ENCODE measurements around the gene SOX12. TPM values are rescaled to one million over a fixed set of nuclear protein-coding genes. Genes with fewer than 3 reads are reported as not detected.

SOX12 gene
- total RNA-seq, 1 experiment from 2014 or later: 40.4 TPM

GRCh38 chr20:361561-361960 is 36.2 kb downstream of the SOX12 start:
- CTCF ChIA-PET: interaction anchor here (0.7 to 1.8 kb wide), 5 partner anchors 12 to 70 kb away, joined by 3 to 7 read pairs (median 4); no protein-coding TSS in a partner anchor

More at GRCh38 chr20:361561-361960, 36.2 kb downstream of the SOX12 start:
- no peaks in the 10 kb centered on the region for H3K27me3 ChIP-seq (ENCODE audit: insufficient read depth, low read length)
- intact Hi-C loops (cut with micrococcal nuclease): loop anchor here (5.0 kb wide), 1 partner anchor 41 kb away; no protein-coding TSS in a partner anchor
- peaks cover 45 to 52% of the 10 kb centered on the region in 2 experiments for H3K4me1 ChIP-seq (ENCODE audit: control insufficient read depth in 1 of 2, insufficient read depth in 2 of 2, low read length in 2 of 2)
- H4K20me1 ChIP-seq (ENCODE audit: insufficient read depth): no peaks in the 10 kb centered on the region
- no TSS peak for BruUV-seq (replicated peaks)
- ChIA-PET POLR2A (interaction anchor here (0.8 to 29.0 kb wide), 6 partner anchors 13 to 284 kb away, joined by 3 to 779 read pairs (median 4); partner anchors contain the start of genes RBCK1 and TRIB3), RAD21 (ENCODE audit: low non-redundant PET in 1 of 2, low total read pairs in 2 of 2, uncharacterized antibody in 2 of 2, unreplicated experiment in 2 of 2) (interaction anchor here (1.2 to 1.5 kb wide), 2 partner anchors 10 to 70 kb away, joined by 4 to 5 read pairs; no protein-coding TSS in a partner anchor)
- no peaks in the 10 kb centered on the region for H3K79me2 ChIP-seq (ENCODE audit: insufficient read depth, low read length)
- H3K9ac ChIP-seq (ENCODE audit: low read length): no peak overlapping the region
- no peaks in the 10 kb centered on the region for H3K36me3 ChIP-seq (ENCODE audit: control insufficient read depth in 1 of 2, insufficient read depth in 2 of 2, low read length in 2 of 2)
- no peak overlapping the region for H3K4me2 ChIP-seq (ENCODE audit: low read length)
- H3K9me2 ChIP-seq (ENCODE audit: insufficient read depth): no peaks in the 10 kb centered on the region
- H3K9me3 ChIP-seq (ENCODE audit: control insufficient read depth in 1 of 2, insufficient read depth in 1 of 2, low read depth in 1 of 2, low read length in 2 of 2): no peaks in the 10 kb centered on the region
- no peak overlapping the region for H3K4me3 ChIP-seq (replicated peaks in 1 of 2; ENCODE audit: low read depth in 1 of 2, low read length in 2 of 2)
- no peak for ATAC-seq
- H2AFZ ChIP-seq (ENCODE audit: low read depth, low read length, poor library complexity, severe bottlenecking): no peak overlapping the region
- TF ChIP-seq FOSL1 (IDR thresholded peaks at IDR 0.05; ENCODE audit: low read depth) (no peak), ZBTB33 (IDR thresholded peaks at IDR 0.05; ENCODE audit: extremely low read depth, insufficient replicate concordance, low read length) (no peak), SP1 (IDR thresholded peaks at IDR 0.05; ENCODE audit: low read depth) (no peak), ZFX (IDR thresholded peaks at IDR 0.05) (no peak), RAD21 (IDR thresholded peaks at IDR 0.05; ENCODE audit: low read depth) (no peak), SRF (IDR thresholded peaks at IDR 0.05; ENCODE audit: low read depth) (no peak), EGR1 (IDR thresholded peaks at IDR 0.05; ENCODE audit: low read depth) (no peak), YY1 (IDR thresholded peaks at IDR 0.05; ENCODE audit: extremely low read depth, insufficient replicate concordance, low read depth, low read length) (no peak), ELF1 (IDR thresholded peaks at IDR 0.05; ENCODE audit: borderline replicate concordance, low read depth) (no peak), REST (IDR thresholded peaks at IDR 0.05; ENCODE audit: low read depth) (no peak), POLR2AphosphoS5 (IDR thresholded peaks at IDR 0.05; ENCODE audit: low read depth, low read length) (no peak), POLR2A (IDR thresholded peaks at IDR 0.05; ENCODE audit: borderline replicate concordance, extremely low read depth, insufficient read depth, insufficient read length) (no peak), SIN3A (IDR thresholded peaks at IDR 0.05; ENCODE audit: low read depth) (no peak), CBX3 (IDR thresholded peaks at IDR 0.05; ENCODE audit: low read depth) (no peak)
- DNase-seq (ENCODE audit: low read depth, low spot score): no peak
- no peak overlapping the region for H3K27ac ChIP-seq (ENCODE audit: low read depth, low read length)

Measured in HCT116 (cell line).